ENCODE results near the gene COPS3. TPM values are rescaled to one million over a fixed set of nuclear protein-coding genes. Genes with fewer than 3 reads are reported as not detected.

Gene COPS3
- total and polyA plus RNA-seq, 2 of the 8 experiments (the other 6 are each of a cell fraction or from before 2014, with no cell fraction given): 82.9 to 110 TPM

- Histone ChIP-seq H2AK5ac (ENCODE audit: low read depth, low read length) (no peak overlapping the region), H3K18ac (ENCODE audit: extremely low read depth, low read length) (no peak overlapping the region; the same call in 1 of the 2 replicates), H4K91ac (replicated peaks; ENCODE audit: insufficient read length, low read length) (no peak overlapping the region), H3K4me1 (replicated peaks in 1 of 4; ENCODE audit: control insufficient read depth in 3 of 4, insufficient read depth in 4 of 4, low read length in 3 of 4) (no peaks in the 10 kb centered on the region; a peak in 1 of 7 replicates), H3K4me3 (ENCODE audit: extremely low read depth in 1 of 4, insufficient read depth in 2 of 4, low read depth in 3 of 4, low read length in 4 of 4) (no peak overlapping the region), H2AFZ (ENCODE audit: low read length) (no peak overlapping the region), H2BK5ac (ENCODE audit: low read depth, low read length) (no peak overlapping the region), H4K8ac (ENCODE audit: extremely low read depth, insufficient read depth, low read length) (no peak overlapping the region), H4K5ac (ENCODE audit: insufficient read length, low read depth, low read length) (no peak overlapping the region), H3K36me3 (ENCODE audit: control insufficient read depth in 2 of 4, insufficient read depth in 4 of 4, low read length in 3 of 4) (no peaks in the 10 kb centered on the region), H2BK20ac (ENCODE audit: low read length) (no peak overlapping the region), H3K23ac (ENCODE audit: insufficient read length) (no peak overlapping the region), H3K4ac (replicated peaks; ENCODE audit: insufficient read length, low read depth, low read length) (no peak overlapping the region), H3K79me1 (ENCODE audit: low read depth, low read length) (no peaks in the 10 kb centered on the region), H3K14ac (ENCODE audit: insufficient read length) (no peak overlapping the region), H2BK120ac (replicated peaks; ENCODE audit: low read depth, low read length) (no peak overlapping the region), H3K27ac (ENCODE audit: low read depth, low read length) (no peak overlapping the region), H3K56ac (replicated peaks; ENCODE audit: insufficient read length, low read depth, low read length) (no peak overlapping the region), H3K27me3 (replicated peaks in 1 of 4; ENCODE audit: control insufficient read depth in 3 of 4, extremely low read depth in 1 of 4, insufficient read depth in 3 of 4, low read length in 3 of 4) (no peaks in the 10 kb centered on the region), H3K9ac (replicated peaks in 1 of 4; ENCODE audit: extremely low read depth in 1 of 4, low read depth in 3 of 4, low read length in 3 of 4) (no peak overlapping the region), H2BK15ac (ENCODE audit: low read length) (no peak overlapping the region), H3K4me2 (ENCODE audit: insufficient read depth in 1 of 2, low read depth in 2 of 2, low read length in 2 of 2) (no peak overlapping the region), H2BK12ac (ENCODE audit: low read depth, low read length) (no peak overlapping the region), H3K9me3 (ENCODE audit: insufficient read depth in 2 of 2, low read depth in 1 of 2, low read length in 1 of 2) (peaks cover 0 to 3% of the 10 kb centered on the region in 2 experiments; a peak in 1 of 4 replicates), H3K79me2 (ENCODE audit: control insufficient read depth in 1 of 2, insufficient read depth in 2 of 2, low read length in 2 of 2) (no peaks in the 10 kb centered on the region), H4K20me1 (replicated peaks in 1 of 2; ENCODE audit: control insufficient read depth in 1 of 2, insufficient read depth in 2 of 2, low read length in 2 of 2) (no peaks in the 10 kb centered on the region), H3K23me2 (ENCODE audit: low read depth, low read length) (no peaks in the 10 kb centered on the region)
- TF ChIP-seq SIX5 (IDR thresholded peaks at IDR 0.05; ENCODE audit: low read depth, low read length) (no peak), CREB1 (IDR thresholded peaks at IDR 0.05) (no peak), SP1 (IDR thresholded peaks at IDR 0.05; ENCODE audit: low read depth, low read length) (no peak), GTF2F1 (IDR thresholded peaks at IDR 0.05; ENCODE audit: borderline replicate concordance, low read depth, low read length) (no peak), YY1 (IDR thresholded peaks at IDR 0.05; ENCODE audit: low read depth, low read length) (no peak), NRF1 (IDR thresholded peaks at IDR 0.05; ENCODE audit: low read depth, low read length) (no peak), SIN3A (conservative IDR thresholded peaks at IDR 0.05 in 1 of 2, IDR thresholded peaks at IDR 0.05 in 1 of 2; ENCODE audit: low read depth in 1 of 2, low read length in 2 of 2) (no peak), SRF (IDR thresholded peaks at IDR 0.05; ENCODE audit: low read depth, low read length) (no peak)
- CTCF ChIA-PET (ENCODE audit: partially characterized antibody): interaction anchor here (1.3 kb wide), 1 partner anchor 62 kb away, joined by 3 read pairs; no protein-coding TSS in a partner anchor
- WGBS, 2 experiments (ENCODE audit: extremely low coverage in 1 of 2, insufficient coverage in 1 of 2, insufficient read length in 1 of 2, insufficient replicate concordance in 2 of 2, low coverage in 1 of 2, low lambda C conversion rate in 2 of 2, missing lambda C conversion rate in 1 of 2): 91% methylated on average over 15 of the region's 15 CpGs; no CpG with 5 or more reads in 1 of the 2 experiments
- FAIRE-seq (no peak), DNase-seq (ENCODE audit: low read depth in 1 of 2, low spot score in 2 of 2) (no peak)
- POLR2A ChIA-PET (ENCODE audit: partially characterized antibody): interaction anchor here (1.1 kb wide), 1 partner anchor 11 kb away, joined by 4 read pairs; no protein-coding TSS in a partner anchor
Measured at GRCh38 chr17:17203173-17203730, 77.8 kb downstream of the COPS3 start.
